HCT116 (cell line): Measurements from ENCODE around the gene RCAN2. TPM values are rescaled to one million over a fixed set of nuclear protein-coding genes. Genes with fewer than 3 reads are reported as not detected.

ENCODE experiments used
- ATAC-seq: fragments of 200-7000 bp; cut with Tn5 transposase; 2 replicates; pipeline ENCODE4 v1.9.1; 2020; ENCODE audit warnings: mild to moderate bottlenecking, moderate library complexity
- BruUV-seq: library from RNA; stranded (reverse); fragments of 400-500 nt; replicated peaks from 2 replicates; lab custom pipeline; 2021; lab: Mats Ljungman, UMichigan
- CTCF ChIA-PET: fragments of 300-600 bp; sonication (Branson Sonifier 250); formaldehyde crosslinking; loops from one replicate; lab custom pipeline; 2021; ENCODE audit warnings: antibody characterized with exemption; lab: Charles Lee
- POLR2A ChIA-PET: fragments of 300-600, 350-600 bp; sonication (Branson Sonifier 250); formaldehyde crosslinking; loops from one replicate; lab custom pipeline; 2021; ENCODE audit warnings: antibody characterized with exemption; lab: Charles Lee
- RAD21 ChIA-PET, 2 experiments: fragments of 300-600 bp; sonication (Branson Sonifier 250); formaldehyde crosslinking; loops; one replicate each; lab custom pipeline; 2023; ENCODE audit warnings: low total read pairs in 2 of 2; ENCODE audit not compliant: uncharacterized antibody in 2 of 2, unreplicated experiment in 2 of 2, low non-redundant PET in 1 of 2; lab: Charles Lee
- DNase-seq: peaks from one replicate; pipeline ENCODE4 v3.0.0-alpha.2; 2010; ENCODE audit warnings: low read depth, low spot score
- H2AFZ ChIP-seq: fragments of 200-600 bp; shearing (Covaris generic), sonication (generic); 2 replicates; pipeline ENCODE4 v1.6.1; 2017; ENCODE audit warnings: low read depth, mixed run types, mixed read lengths, antibody characterized with exemption, low read length; ENCODE audit not compliant: poor library complexity, severe bottlenecking
- H3K27ac ChIP-seq: 2 replicates; pipeline ENCODE4 v1.5.1; 2012; ENCODE audit warnings: low read depth, low read length
- H3K27me3 ChIP-seq: fragments of 200-600 bp; sonication (generic); 2 replicates; pipeline ENCODE4 v1.6.1; 2016; ENCODE audit warnings: mixed run types, low read length, mixed read lengths; ENCODE audit not compliant: insufficient read depth
- H3K36me3 ChIP-seq, 2 experiments: fragments of 200-500 bp in 1 of 2; fragments of 200-600 bp in 1 of 2; sonication (Bioruptor generic) in 1 of 2; sonication (generic) in 1 of 2; 2 replicates each; pipeline versions ENCODE4 v1.5.1 to v1.6.1; 2014 to 2016; ENCODE audit warnings: low read length in 2 of 2, inconsistent platforms in 1 of 2, mixed read lengths in 1 of 2, mixed run types in 1 of 2; ENCODE audit not compliant: insufficient read depth in 2 of 2, control insufficient read depth in 1 of 2
- H3K4me1 ChIP-seq, 2 experiments: fragments of 200-600 bp in 1 of 2; sonication (generic) in 1 of 2; 2 replicates each; pipeline versions ENCODE4 v1.5.1 to v1.6.1; 2012 to 2017; ENCODE audit warnings: low read length in 2 of 2, inconsistent platforms in 1 of 2, mild to moderate bottlenecking in 1 of 2, mixed read lengths in 1 of 2, mixed run types in 1 of 2, moderate library complexity in 1 of 2; ENCODE audit not compliant: insufficient read depth in 2 of 2, control insufficient read depth in 1 of 2
- H3K4me2 ChIP-seq: fragments of 200-600 bp; sonication (generic); 2 replicates; pipeline ENCODE4 v1.6.1; 2017; ENCODE audit warnings: mixed run types, low read length, mixed read lengths
- H3K4me3 ChIP-seq, 2 experiments: fragments of 200-600 bp in 1 of 2; sonication (generic) in 1 of 2; replicated peaks in 1 of 2; 2 replicates each; pipeline ENCODE4 v1.5.1; 2011 to 2016; ENCODE audit warnings: low read length in 2 of 2, control low read depth in 1 of 2, low read depth in 1 of 2, mild to moderate bottlenecking in 1 of 2, mixed read lengths in 1 of 2, mixed run types in 1 of 2
- H3K79me2 ChIP-seq: fragments of 200-600 bp; sonication (generic); 2 replicates; pipeline ENCODE4 v1.6.1; 2017; ENCODE audit warnings: mild to moderate bottlenecking, mixed run types, low read length, moderate library complexity, mixed read lengths; ENCODE audit not compliant: insufficient read depth
- H3K9ac ChIP-seq: fragments of 200-600 bp; sonication (generic); 2 replicates; pipeline ENCODE4 v1.6.1; 2016; ENCODE audit warnings: low read length, mixed read lengths
- H3K9me2 ChIP-seq: fragments of 200-600 bp; sonication (generic), shearing (Covaris generic); 2 replicates; pipeline ENCODE4 v1.6.1; 2017; ENCODE audit warnings: mixed run types, mild to moderate bottlenecking, moderate library complexity; ENCODE audit not compliant: insufficient read depth
- H3K9me3 ChIP-seq, 2 experiments: fragments of 200-500 bp in 1 of 2; fragments of 200-600 bp in 1 of 2; sonication (Bioruptor generic) in 1 of 2; sonication (generic) in 1 of 2; 2 replicates each; pipeline ENCODE4 v1.6.1; 2014 to 2017; ENCODE audit warnings: low read length in 2 of 2, mixed read lengths in 2 of 2, inconsistent platforms in 1 of 2, low read depth in 1 of 2, mild to moderate bottlenecking in 1 of 2, mixed run types in 1 of 2, moderate library complexity in 1 of 2; ENCODE audit not compliant: control insufficient read depth in 1 of 2, insufficient read depth in 1 of 2
- H4K20me1 ChIP-seq: fragments of 200-600 bp; sonication (generic), shearing (Covaris generic); 2 replicates; pipeline ENCODE4 v1.6.1; 2017; ENCODE audit warnings: mixed run types, mild to moderate bottlenecking, moderate library complexity; ENCODE audit not compliant: insufficient read depth
- CBX3 ChIP-seq: IDR thresholded peaks from 2 replicates; pipeline ENCODE4 v1.6.1; 2012; ENCODE audit warnings: low read depth
- CEBPB ChIP-seq: IDR thresholded peaks from 2 replicates; pipeline ENCODE4 v1.6.1; 2012; ENCODE audit warnings: low read depth
- EGR1 ChIP-seq: IDR thresholded peaks from 2 replicates; pipeline ENCODE4 v1.6.1; 2012; ENCODE audit warnings: low read depth
- EZH2 ChIP-seq: fragments of 200-600 bp; sonication (generic); IDR thresholded peaks from 2 replicates; pipeline ENCODE4 v1.6.1; 2017; ENCODE audit warnings: antibody characterized with exemption, mixed run types
- EZH2phosphoT487 ChIP-seq: fragments of 200-600 bp; IDR thresholded peaks from 2 replicates; pipeline ENCODE4 v1.6.1; 2018; ENCODE audit warnings: antibody characterized with exemption, borderline replicate concordance
- POLR2A ChIP-seq: IDR thresholded peaks from 2 replicates; pipeline ENCODE4 v1.7.0; 2011; ENCODE audit warnings: borderline replicate concordance; ENCODE audit not compliant: insufficient read depth, insufficient read length; ENCODE audit errors: extremely low read depth
- POLR2AphosphoS5 ChIP-seq: IDR thresholded peaks from 2 replicates; pipeline ENCODE4 v1.6.1; 2011; ENCODE audit warnings: mild to moderate bottlenecking, low read depth, low read length, moderate library complexity
- RAD21 ChIP-seq: IDR thresholded peaks from 2 replicates; pipeline ENCODE4 v1.6.1; 2012; ENCODE audit warnings: low read depth, mild to moderate bottlenecking
- SIN3A ChIP-seq: IDR thresholded peaks from 2 replicates; pipeline ENCODE4 v1.6.1; 2012; ENCODE audit warnings: low read depth
- SP1 ChIP-seq: IDR thresholded peaks from 2 replicates; pipeline ENCODE4 v1.6.1; 2012; ENCODE audit warnings: low read depth
- SRF ChIP-seq: IDR thresholded peaks from 2 replicates; pipeline ENCODE4 v1.6.1; 2012; ENCODE audit warnings: low read depth
- YY1 ChIP-seq: IDR thresholded peaks from 2 replicates; pipeline ENCODE4 v1.6.1; 2011; ENCODE audit warnings: low read length, low read depth, moderate library complexity, mild to moderate bottlenecking; ENCODE audit not compliant: insufficient replicate concordance; ENCODE audit errors: extremely low read depth
- ZFX ChIP-seq: fragments of 450-650 bp; IDR thresholded peaks from 2 replicates; pipeline ENCODE4 v1.6.1; 2017
- intact Hi-C: fragments of 100-400 bp; cut with micrococcal nuclease; formaldehyde crosslinking; loops from 2 replicates; pipeline ENCODE4 v1.10.0; 2022
- total RNA-seq: library from RNA; stranded (reverse); gene quantifications from one replicate; pipeline ENCODE4 v1.2.1, GENCODE V29; 2021; ENCODE audit not compliant: unreplicated experiment
- TF ChIP-seq, protein P1 (sequence below): IDR thresholded peaks from 2 replicates; pipeline ENCODE4 v1.6.1; 2012
- TF ChIP-seq, protein P2 (sequence below), 3 experiments: fragments of 200-600 bp in 1 of 3; sonication (generic) in 1 of 3; IDR thresholded peaks in 2 of 3; conservative IDR thresholded peaks in 1 of 3; 2 replicates each; pipeline ENCODE4 v1.5.1; 2012 to 2017; ENCODE audit warnings: low read depth in 2 of 3, low read length in 2 of 3, antibody characterized with exemption in 1 of 3, borderline replicate concordance in 1 of 3, control low read depth in 1 of 3, mild to moderate bottlenecking in 1 of 3, mixed read lengths in 1 of 3, mixed run types in 1 of 3, moderate library complexity in 1 of 3; ENCODE audit not compliant: insufficient read depth in 1 of 3
- TF ChIP-seq, protein P3 (sequence below): IDR thresholded peaks from 2 replicates; pipeline ENCODE4 v1.6.1; 2012
- TF ChIP-seq, protein P4 (sequence below): IDR thresholded peaks from 2 replicates; pipeline ENCODE4 v1.6.1; 2012; ENCODE audit warnings: low read depth
- TF ChIP-seq, protein P5 (sequence below): IDR thresholded peaks from 2 replicates; pipeline ENCODE4 v1.6.1; 2011; ENCODE audit warnings: mild to moderate bottlenecking, low read length, moderate library complexity; ENCODE audit not compliant: insufficient replicate concordance; ENCODE audit errors: extremely low read depth

RCAN2 gene
- total RNA-seq, 1 experiment from 2014 or later: 0.57 TPM

DNA sequence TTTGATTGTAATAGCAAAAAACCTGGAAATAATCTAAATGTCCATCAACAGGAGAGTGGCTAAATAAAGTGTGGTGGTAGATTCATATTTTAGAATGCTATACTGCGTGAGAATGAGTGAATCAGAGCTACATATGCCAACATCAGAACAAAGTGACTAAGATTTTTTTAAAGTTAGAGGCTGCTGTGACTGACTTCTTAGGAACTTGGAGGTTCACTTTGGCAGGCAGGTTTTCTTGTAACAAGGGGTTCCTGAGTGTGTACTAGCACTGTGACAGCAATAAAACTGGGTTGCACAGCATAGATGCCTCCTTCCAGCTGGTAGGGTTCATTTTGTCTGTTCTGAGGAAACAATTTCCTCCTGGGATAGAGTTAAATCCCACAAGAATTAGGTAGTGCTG, 245.2 kb downstream of the RCAN2 start:
- Histone ChIP-seq H2AFZ (no peak overlapping the region), H3K9me3 (no peaks in the 10 kb centered on the region), H3K27me3 (no peaks in the 10 kb centered on the region), H3K36me3 (no peaks in the 10 kb centered on the region), H3K79me2 (no peaks in the 10 kb centered on the region), H3K9ac (no peak overlapping the region), H3K27ac (no peak overlapping the region), H3K4me2 (no peak overlapping the region), H4K20me1 (no peaks in the 10 kb centered on the region), H3K9me2 (no peaks in the 10 kb centered on the region), H3K4me1 (no peaks in the 10 kb centered on the region), H3K4me3 (no peak overlapping the region)
- ChIA-PET CTCF (no interaction called here), RAD21 (no interaction called here), POLR2A (no interaction called here)
- TF ChIP-seq EZH2phosphoT487 (no peak), POLR2AphosphoS5 (no peak), POLR2A (no peak), CBX3 (no peak), SP1 (no peak), RAD21 (no peak), SRF (no peak), EZH2 (no peak), CEBPB (no peak), ZFX (no peak), EGR1 (no peak), YY1 (no peak), SIN3A (no peak)
- TF ChIP-seq, protein P1, sequence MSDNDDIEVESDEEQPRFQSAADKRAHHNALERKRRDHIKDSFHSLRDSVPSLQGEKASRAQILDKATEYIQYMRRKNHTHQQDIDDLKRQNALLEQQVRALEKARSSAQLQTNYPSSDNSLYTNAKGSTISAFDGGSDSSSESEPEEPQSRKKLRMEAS: no peak
- TF ChIP-seq, protein P2, sequence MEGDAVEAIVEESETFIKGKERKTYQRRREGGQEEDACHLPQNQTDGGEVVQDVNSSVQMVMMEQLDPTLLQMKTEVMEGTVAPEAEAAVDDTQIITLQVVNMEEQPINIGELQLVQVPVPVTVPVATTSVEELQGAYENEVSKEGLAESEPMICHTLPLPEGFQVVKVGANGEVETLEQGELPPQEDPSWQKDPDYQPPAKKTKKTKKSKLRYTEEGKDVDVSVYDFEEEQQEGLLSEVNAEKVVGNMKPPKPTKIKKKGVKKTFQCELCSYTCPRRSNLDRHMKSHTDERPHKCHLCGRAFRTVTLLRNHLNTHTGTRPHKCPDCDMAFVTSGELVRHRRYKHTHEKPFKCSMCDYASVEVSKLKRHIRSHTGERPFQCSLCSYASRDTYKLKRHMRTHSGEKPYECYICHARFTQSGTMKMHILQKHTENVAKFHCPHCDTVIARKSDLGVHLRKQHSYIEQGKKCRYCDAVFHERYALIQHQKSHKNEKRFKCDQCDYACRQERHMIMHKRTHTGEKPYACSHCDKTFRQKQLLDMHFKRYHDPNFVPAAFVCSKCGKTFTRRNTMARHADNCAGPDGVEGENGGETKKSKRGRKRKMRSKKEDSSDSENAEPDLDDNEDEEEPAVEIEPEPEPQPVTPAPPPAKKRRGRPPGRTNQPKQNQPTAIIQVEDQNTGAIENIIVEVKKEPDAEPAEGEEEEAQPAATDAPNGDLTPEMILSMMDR (IDR thresholded peaks at IDR 0.05 in 2 of 3, conservative IDR thresholded peaks at IDR 0.05 in 1 of 3; ENCODE audit: borderline replicate concordance in 1 of 3, insufficient read depth in 1 of 3, low read depth in 2 of 3, low read length in 2 of 3): no peak
- TF ChIP-seq, protein P3, sequence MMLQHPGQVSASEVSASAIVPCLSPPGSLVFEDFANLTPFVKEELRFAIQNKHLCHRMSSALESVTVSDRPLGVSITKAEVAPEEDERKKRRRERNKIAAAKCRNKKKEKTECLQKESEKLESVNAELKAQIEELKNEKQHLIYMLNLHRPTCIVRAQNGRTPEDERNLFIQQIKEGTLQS: no peak
- TF ChIP-seq, protein P4, sequence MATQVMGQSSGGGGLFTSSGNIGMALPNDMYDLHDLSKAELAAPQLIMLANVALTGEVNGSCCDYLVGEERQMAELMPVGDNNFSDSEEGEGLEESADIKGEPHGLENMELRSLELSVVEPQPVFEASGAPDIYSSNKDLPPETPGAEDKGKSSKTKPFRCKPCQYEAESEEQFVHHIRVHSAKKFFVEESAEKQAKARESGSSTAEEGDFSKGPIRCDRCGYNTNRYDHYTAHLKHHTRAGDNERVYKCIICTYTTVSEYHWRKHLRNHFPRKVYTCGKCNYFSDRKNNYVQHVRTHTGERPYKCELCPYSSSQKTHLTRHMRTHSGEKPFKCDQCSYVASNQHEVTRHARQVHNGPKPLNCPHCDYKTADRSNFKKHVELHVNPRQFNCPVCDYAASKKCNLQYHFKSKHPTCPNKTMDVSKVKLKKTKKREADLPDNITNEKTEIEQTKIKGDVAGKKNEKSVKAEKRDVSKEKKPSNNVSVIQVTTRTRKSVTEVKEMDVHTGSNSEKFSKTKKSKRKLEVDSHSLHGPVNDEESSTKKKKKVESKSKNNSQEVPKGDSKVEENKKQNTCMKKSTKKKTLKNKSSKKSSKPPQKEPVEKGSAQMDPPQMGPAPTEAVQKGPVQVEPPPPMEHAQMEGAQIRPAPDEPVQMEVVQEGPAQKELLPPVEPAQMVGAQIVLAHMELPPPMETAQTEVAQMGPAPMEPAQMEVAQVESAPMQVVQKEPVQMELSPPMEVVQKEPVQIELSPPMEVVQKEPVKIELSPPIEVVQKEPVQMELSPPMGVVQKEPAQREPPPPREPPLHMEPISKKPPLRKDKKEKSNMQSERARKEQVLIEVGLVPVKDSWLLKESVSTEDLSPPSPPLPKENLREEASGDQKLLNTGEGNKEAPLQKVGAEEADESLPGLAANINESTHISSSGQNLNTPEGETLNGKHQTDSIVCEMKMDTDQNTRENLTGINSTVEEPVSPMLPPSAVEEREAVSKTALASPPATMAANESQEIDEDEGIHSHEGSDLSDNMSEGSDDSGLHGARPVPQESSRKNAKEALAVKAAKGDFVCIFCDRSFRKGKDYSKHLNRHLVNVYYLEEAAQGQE: no peak
- TF ChIP-seq, protein P5, sequence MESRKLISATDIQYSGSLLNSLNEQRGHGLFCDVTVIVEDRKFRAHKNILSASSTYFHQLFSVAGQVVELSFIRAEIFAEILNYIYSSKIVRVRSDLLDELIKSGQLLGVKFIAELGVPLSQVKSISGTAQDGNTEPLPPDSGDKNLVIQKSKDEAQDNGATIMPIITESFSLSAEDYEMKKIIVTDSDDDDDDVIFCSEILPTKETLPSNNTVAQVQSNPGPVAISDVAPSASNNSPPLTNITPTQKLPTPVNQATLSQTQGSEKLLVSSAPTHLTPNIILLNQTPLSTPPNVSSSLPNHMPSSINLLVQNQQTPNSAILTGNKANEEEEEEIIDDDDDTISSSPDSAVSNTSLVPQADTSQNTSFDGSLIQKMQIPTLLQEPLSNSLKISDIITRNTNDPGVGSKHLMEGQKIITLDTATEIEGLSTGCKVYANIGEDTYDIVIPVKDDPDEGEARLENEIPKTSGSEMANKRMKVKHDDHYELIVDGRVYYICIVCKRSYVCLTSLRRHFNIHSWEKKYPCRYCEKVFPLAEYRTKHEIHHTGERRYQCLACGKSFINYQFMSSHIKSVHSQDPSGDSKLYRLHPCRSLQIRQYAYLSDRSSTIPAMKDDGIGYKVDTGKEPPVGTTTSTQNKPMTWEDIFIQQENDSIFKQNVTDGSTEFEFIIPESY: no peak
- intact Hi-C loops: no loop called here
- ATAC-seq (no peak), DNase-seq (no peak)
- no TSS peak for BruUV-seq
